Stimulated activated CD4-positive, alpha-beta T cell treated with anti-CD3 and anti-CD28 coated beads, Interleukin-4, amount 100 ng/mL, for 4 hours (primary cell): ENCODE measurements around the gene SYT1.

Experiments
- DNase-seq, 2 experiments: peaks; one replicate each; pipeline ENCODE4 v3.0.0-alpha.2; 2020

Gene SYT1

DNA sequence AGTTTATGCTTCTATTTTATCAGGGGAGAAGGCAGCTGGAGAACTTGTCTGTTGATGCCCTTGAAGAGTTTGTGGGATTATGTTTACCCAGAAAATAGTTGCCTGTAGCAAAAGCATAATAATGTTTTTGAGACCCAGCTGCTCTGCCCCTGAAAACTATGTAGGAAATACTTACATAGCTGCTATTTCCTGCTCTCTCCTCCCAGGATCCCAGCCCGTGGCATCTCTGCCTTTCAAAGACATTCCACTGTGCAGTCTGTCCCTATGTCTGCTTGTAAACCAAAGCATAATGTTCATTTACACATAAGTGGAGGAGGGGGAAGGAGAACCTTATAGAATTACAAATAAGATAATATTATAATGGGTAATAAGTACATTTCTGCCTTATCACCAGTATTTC is 198.7 kb downstream of the SYT1 start:
- DNase-seq: no peak

DNA sequence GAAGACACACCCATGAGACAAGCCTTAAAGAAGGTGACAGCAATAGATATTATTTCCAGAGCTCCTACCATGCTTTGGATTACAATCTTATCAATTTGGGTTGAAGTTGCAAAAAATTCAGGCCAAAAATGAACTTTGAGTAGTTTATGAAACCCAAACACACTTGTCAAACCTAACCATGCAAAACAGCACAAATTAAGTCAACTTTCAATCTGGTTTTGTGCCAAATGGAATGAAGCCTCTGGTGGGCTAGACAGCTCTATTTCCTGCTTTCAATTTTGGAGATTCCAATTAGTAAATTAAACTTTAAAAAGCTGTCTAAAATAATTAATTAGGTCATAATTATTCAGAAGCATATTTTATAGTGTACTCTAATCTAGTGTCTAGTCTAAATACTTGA is 203.4 kb downstream of the SYT1 start:
- no peak for DNase-seq

DNA sequence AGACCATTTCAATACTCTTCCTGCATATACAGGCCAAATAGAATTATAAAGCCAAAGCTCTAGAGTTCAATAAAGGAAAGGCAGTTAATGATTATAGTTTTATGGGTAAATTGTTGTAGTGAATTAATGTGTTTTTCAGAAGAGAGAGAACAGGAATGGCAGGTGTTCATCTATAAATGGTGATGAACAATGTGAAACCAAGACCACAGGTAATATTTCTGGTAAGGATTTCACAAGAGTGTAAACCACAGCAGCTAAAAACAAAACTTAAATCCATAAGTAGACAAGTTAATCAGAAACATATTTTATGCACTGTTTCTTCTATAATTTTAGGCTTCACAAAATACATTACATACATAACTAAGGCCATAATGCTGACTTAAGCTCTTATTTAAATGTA is 204.4 kb downstream of the SYT1 start:
- DNase-seq: no peak

DNA sequence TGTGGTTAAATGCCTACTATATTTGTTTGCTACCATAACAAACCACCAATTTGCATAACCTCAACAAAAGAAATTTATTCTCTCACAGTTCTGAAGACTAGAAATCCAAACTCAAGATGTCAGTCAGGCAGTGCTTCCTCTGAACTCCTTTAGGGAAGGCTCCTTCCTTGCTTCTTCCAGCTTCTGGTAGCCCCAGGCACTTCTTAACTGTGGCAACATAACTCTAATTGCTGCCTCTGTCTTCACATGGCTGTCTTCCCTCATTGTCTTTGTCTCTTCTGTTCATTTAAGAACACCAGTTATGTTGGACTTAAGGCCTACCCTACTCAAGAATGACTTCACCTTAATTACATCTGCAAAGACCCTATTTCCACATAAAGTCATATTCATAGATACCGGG is 206.9 kb downstream of the SYT1 start:
- DNase-seq: no peak

DNA sequence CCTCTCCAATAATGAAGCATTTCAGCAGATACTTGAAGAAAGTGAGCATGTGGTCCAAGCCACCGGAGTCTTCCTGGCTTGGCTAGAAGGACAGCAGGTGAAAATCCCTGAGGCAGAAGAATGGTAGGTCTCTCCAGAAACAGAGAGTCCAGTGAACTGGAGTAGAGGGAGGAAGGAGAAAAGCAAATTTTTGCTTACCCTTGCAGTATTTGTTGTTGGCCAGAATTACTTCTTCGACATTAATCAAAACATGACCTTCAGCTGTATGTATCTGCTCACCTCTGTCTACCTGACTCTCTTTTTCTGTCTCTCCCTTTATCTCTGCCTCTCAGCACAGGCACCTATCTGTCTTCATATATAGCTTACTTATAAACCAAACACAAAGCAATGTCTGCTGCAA is 208.9 kb downstream of the SYT1 start:
- no peak for DNase-seq

DNA sequence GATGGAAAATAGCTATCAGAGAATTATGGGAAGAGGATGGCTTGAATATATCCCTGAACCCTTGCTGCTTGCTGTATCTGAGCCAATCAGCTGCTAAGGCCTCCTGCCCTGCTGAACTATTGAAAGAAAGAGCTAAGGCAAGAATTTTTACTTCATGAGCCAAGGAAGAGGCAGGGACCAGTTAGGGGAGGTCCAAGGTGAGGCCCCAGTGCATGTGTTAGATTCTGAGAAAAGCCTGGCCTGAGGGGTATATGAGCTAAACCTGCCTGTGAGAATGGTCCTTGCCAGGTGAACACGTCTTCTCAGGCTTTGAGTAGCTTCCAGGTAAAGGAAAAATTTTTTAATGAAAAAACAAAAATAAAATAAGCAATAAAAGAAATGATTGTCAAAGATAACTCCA is 218.0 kb downstream of the SYT1 start:
- DNase-seq: no peak

DNA sequence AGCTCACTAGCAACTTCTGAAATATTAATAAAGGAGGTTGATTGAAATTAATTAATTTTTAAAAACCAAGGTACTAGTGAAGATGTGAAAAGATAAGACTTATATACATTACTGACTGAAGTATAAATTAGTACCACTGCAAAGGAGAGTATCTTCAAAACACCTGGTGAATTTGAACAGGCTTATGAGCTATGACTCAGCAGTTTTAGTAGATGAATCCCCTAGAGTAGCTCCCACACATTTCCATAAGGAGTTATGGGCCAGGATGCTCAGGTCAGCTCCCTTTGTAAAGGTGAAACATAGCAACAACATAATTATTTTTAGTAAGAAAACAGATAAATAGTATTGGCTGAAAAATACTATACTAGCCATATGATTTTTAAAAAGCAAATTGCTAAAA is 218.6 kb downstream of the SYT1 start:
- no peak for DNase-seq

DNA sequence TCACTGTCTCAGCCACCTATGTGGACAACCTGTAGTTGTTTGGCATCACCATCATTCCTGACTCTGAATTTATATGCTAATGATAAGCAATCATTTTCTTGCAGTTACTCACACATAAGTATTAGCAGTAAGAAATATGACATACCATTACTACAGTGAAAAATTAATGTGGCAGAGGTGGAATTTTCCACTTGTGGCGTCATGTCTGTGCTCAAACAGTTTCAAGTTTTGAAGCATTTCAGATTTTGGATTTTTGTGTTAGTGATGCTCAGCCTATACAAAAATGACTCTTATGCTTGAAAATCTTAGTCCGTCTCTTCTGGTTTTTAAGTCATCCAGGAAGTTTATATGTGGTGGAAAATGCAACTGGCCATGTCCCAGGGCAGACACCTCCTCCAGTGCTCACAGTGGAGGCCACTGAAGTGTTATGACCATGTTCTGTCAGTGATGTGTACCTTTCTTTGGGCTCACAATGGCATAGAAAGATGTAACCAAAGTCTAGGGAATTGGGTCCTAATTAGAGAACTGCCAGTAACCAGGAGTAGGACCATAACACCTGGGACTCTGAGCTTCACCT is 220.6 kb downstream of the SYT1 start:
- no peak for DNase-seq

DNA sequence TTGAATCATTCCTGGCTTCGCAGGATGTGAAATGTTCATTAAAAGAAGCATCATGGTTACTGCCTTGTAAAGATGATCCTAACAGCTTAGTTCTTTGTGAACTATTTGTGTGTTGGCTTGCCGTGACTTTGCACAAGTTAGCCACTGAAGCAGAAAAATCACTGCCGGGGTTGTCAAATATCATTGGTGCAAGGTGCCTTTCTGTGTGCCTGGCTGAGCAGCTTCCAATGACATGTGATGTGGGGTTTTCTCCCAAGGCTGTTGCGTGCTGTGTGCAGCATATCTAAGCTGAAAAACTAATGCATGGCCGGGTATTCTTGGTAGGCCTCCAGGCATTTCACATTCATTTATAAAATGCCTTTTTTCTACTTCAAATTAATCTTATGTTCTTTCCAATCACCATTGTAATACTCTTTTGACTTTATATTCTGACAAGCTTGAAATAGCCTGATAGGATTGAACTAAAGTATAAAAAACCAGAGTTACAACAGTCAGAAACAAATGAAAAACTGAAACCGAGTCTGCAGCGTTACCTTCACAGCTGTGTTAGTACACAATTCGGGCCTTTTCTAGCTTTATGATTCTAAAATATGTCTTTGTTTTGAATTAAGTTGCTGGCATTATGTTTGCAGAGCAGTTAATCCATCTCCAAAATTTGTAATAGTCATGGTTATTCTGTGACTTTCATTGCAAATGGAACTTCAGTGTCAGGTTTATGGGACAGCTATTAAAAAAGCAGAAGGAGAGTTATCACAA is 222.1 kb downstream of the SYT1 start:
- no peak for DNase-seq

DNA sequence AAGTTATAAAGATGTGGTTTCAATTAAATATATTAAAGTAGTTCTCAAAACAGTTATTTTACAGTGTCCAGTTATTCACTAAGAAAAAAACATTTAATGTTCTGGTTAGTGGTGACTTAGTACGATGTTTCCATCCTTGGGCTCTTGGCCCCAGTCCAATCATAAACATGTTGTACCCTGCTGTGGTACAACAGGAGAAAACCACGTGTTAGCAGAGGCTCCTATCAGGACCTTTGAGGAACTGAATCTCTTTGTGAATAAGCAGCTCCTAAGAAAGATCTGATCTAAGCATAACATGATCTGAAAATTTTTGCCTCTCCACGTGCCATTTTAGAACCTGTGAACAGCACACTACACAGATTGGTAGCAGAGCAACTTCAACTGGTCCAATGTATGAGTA is 234.0 kb downstream of the SYT1 start:
- no peak for DNase-seq

DNA sequence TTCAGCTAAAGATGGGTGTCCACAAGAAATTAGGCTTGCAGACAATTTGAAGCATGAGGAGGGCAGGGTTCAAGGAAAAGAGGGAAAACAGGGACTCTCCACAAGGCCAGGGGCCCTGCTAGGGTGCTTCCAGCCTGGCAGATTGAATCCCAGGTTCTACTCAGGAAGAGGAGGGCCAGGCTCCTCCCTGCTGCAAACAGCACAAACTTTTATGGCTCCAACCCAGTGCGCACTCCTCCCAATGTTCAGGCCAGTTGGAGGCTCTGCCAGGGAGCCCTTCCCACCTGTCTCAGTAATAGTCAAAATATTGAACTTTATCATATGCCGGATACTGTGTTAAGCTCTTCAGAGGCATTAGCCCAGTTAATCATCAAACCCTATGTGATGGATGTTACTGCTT is 244.4 kb downstream of the SYT1 start:
- DNase-seq: no peak

DNA sequence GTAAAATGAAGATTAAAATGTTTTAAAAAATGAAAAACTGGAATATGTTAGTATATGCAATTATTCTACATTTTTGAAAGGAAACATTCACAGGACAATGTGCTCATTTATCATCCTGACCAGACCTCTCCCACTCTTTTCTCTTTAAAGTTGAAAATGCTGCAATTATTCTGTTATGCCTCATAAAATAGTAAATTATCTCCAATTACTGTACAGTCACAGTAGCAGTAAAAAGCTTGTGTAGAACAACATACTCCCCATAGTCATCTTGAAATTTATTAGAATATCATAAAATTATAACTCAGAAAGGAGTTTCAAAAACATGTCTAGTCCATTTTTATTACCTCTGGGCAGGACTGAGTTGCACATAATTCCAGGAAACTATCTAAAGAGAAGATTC is 250.3 kb downstream of the SYT1 start:
- no peak for DNase-seq

DNA sequence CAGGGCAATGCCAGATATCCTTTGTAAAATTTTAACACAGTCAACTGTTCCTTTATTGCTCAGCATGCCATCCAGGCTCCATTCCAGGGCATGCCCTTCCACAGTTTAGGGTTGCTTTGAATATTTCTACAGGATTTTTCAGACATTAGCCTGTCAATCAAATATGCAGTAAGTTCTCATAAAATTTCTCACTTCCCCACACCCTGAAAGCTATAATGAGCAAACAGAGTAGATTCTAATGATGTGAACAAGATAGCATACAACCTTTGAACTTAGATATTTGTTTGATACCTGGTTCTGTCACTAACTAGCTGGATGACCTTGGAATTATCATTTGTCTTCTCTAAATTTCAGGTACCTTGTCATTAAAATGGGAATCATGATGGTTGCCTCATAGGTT is 251.2 kb downstream of the SYT1 start:
- DNase-seq: no peak

DNA sequence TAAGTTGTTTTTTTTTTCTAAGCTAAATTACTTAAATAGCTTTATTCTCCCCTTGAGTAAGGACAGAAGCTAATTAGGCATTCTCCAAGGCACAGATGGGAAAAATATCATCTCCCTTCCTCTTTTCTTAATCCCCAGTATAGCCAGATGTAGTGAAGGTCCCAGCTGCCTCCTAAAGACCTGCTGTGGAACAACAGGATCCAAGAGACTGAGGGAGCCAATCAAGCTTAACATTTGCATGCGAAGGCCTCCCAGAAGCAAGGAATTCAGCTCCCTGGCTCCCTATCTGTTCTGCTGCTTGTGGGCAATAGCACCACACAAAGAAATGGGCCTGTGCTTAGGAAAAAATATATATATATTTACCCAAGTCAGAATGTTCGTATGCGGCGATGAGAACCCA is 255.2 kb downstream of the SYT1 start:
- no peak for DNase-seq

DNA sequence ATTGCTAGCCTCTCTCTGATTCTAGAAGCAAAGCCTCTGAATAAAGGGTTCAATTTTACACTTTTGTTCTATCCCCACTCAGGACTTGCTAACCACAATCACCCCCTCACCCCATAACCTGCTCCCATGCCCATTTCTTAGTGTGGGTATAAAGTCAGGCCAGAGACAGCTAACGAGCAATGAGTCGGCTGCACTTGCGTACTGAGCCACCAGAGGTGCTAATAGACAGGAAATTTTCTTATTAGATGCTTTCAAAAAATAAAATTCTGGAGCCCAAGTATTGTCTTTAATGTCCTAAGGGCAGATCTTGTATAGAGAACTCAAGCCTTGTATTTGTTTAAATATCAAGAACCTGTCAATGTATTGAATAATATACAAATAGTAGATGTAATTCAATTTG is 256.9 kb downstream of the SYT1 start:
- no peak for DNase-seq

DNA sequence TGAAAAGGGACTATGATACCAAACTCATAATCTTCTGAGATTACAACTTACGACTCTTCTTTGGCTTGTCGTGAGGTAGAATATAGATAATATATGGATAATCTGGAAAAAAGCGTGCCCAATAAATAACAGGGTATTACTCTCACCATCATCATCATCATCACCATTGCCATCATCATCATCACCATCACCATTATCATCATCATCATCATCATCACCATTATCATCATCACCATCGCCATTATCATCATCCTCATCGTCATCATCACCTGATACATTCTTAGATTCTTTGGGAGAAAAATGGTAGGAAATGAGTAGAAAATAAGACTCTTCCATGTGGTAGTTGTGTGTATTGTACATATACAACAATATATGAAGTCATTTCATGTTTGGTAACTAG is 259.8 kb downstream of the SYT1 start:
- DNase-seq: no peak

DNA sequence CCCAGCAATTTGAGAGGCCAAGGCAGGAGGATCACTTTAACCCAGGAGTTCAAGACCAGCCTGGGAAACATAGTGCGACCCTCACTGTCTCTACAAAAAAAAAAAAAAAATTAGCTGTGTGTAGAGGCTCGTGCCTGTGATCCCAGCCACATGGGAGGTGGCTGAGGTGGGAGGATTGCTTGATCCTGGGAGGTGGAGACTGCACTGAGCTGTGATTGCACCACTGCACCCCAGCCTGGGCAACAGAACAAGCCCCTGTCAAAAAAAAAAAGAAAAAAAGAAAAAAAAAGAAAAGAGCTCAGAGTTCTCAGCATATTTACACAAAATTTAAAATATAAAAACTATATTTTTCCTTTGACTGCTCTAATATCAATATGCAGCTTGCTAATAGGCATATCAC is 260.8 kb downstream of the SYT1 start:
- no peak for DNase-seq

DNA sequence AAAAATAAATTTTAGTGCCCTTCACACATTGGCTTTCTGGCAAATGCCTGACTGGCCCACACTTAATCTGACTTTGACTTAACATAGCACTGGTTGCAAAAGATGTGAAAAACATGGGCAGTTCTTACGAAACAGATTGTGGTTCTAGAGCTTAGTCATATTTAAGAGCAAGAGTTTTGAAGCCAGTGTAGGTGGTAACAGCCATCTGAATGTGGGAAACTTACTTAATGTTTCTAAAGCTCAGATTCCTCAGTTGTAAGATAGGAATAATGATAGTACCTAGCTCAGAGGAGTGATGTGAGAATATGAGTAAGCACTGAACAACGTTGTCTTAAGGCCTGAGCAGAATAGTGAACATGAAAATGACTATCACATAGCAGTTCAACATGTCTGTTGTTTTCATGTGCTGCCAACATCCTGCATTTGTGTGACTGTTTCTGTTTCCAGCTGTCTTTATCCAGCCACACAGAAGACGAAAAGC is 262.7 kb downstream of the SYT1 start:
- no peak for DNase-seq

DNA sequence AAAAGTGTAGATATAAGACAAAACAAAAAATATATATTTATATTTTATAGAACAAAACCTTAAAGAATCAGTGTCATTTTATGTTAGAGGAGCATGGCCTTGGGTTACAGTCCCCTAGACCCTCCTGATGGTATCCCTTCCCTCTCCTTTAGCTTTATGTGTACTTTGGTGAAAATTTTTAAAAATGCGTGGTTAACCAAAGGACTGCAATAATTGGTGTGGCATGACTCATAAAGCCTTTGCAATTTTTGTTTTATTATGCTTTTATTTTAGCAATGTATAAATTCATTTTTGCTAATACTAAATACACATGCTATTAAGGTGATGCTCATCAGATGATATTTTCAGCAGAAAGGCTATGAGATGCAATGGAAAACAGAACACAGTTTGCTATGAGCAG is 264.4 kb downstream of the SYT1 start:
- no peak for DNase-seq

DNA sequence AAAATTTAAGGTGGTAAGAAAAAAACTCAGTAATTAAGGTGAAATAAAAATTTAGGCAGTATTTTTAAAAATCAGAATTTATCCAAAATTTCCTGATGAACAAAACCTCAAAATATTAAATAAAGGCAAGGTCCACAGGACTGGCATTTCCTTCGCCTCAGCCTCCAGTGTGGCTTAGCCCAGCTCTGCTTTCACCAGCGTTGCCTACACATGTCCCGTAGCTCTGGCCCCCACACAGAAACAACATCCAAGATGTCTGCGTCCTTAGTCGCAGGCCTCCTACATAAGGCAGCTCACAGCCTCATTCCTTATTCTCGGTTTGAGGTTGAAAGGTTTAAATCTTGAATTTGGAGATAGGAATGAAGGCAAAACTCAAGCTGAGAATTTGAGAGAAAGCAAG is 274.3 kb downstream of the SYT1 start:
- DNase-seq: no peak

DNA sequence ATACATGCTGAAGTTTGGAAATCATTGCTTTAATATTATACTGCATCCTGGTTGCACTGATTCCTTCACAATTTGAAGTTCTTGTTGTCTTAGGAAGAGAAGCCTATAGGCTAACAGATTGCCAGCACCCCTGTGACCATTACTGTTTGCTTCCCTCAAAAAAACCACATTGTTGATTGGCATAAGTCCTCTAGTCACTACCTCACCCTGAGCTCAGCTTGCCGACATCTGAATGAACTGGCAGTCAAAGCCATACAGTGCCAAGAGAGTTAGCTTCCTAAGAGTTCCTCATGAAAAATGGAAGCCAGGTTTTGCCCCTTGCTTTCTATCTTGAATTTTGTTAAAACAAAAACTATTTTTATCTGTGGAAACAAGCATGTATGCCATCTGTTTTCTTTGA is 276.1 kb downstream of the SYT1 start:
- no peak for DNase-seq

DNA sequence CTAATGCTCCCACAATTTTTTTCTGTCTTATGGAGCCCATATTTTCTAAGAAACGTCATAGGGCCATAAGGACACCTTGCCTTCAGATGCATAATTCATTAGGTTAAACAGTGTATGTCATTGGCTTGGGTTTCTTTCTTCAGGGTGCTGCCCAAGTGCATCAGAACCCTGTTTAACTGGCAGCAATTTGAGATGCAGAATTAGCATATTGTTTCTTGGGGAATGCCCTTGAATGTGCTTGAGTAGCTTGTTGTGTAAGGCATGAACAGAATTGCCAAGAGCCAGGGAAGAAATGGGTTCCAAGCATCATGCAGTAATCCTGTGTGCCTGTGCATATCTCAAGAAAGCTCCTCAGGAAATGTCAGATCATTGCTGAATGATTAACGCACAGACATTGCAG is 277.2 kb downstream of the SYT1 start:
- no peak for DNase-seq

DNA sequence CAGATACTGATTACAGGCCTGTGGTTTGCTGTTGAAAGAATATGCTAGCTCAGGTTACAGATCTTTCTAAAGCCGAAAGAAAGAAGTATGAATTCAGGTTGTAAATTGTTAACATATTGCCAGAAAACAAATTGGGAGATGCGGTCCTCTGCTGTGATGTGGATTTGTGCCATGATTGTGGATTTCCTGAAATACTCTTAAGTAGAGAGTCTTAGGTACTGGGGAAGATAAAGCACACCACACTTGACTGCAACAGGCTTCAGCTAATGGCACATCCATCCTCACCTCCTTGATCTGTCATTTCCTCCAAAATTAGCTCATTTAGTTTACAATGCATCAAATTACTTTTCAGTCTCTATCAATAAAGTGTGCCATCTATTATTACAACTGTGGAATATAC is 279.2 kb downstream of the SYT1 start:
- no peak for DNase-seq

DNA sequence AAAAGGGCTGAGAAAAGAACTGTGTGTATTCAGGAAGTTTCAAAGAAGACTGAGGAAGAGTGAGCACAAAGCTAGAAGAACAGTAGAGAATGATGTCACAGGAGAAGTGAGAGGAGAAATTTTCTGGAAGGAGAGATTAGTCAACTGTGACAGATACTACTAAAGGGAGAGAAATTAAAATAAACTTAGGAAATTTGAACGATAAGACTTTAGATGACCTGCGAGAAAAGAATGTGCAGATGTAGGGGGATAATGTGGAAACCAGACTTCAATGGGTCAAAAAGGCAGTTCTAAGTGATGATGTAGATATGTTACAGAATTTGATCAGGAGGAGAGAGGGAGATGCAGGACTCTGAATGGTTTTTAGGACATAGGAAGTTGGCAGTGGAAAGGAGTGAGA is 287.4 kb downstream of the SYT1 start:
- DNase-seq: no peak

DNA sequence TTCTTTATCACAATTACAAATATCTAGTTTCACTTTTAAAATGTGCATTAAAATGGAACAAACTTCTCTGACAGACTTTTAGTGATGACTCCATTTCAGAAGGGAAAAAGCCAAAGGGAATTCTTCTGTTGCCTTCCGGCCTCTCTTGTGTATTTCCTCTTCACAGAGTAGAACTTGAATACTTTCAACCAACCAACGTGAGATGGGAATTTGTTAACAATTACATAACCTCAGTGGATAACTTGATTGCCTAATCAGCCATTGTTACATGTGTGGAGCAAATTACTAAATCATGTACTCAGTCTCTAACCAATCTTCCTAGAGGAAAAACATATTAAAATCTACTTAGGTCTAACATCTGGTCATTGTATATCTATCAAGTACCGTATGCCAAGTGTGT is 291.1 kb downstream of the SYT1 start:
- no peak for DNase-seq
